HUDEP-2 (cell line): Measurements from ENCODE around the gene SLC5A5.
"Not testable (repeated sequence)": the region's sequence is repeated elsewhere in the genome, so short reads cannot be mapped to it uniquely, and the experiment has no call there.

Source experiments
- DNase-seq, 76 experiments: peaks; one replicate each; lab custom pipeline; 2025; ENCODE audit not compliant: unreplicated experiment in 76 of 76; lab: John Stamatoyannopoulos, UW

The SLC5A5 gene

DNA sequence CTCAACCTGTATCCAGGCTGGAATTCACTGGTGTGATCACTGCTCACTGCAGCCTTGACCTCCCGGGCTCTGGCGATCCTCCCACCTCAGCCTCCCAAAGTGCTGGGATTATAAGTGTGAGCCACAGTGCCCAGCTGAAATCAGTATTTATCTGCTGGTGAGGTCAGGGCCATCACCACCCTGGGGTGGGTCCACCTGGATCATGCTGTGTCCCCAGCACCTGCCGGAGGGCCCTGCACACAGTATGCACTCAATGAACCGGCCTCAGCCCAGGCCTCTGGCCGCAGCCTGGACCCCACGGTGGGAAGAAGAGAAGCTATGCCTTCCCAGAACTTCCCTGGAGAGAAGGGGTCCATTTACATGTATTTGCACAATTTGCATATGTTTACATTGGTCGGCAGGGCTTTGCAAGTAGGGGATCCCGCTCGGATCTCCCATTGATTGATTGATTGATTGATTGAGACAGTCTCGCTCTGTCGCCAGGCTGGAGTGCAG is 2.6 kb upstream of the SLC5A5 start:
- DNase-seq, result no peak

DNA sequence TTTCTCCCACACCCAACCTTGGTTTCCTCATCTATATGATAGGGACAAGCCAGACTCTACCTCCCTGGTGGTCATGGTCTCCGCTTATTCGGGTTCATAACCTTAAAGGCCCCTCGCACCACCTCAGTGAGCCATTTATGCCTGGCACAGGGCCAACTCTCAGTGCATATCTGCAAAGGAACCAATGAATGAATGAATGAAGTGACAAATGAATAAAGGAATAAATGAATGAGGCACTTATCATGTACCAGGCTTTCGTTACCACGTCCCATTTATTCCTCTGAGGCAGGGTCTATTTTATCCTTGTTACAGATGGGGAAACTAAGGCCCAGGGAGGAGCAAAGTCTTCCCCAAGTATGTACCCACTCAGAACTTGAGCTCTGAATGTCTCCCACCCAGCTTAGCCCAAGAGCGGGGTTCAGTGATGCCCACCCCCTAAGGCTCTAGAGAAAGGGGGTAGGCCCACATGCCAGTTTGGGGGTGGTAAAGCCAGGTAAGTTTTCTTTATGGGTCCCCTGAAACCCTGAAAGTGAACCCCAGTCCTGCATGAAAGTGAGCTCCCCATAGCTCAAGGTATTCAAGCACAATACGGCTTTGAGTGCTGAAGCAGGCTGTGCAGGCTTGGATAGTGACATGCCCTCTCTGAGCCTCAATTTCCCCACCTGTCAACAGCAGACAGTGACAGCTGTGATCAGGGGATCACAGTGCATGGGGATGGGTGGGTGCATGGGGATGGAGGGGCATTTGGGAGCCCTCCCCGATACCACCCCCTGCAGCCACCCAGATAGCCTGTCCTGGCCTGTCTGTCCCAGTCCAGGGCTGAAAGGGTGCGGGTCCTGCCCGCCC is 490 bp upstream of the SLC5A5 start:
- DNase-seq, result no peak

DNA sequence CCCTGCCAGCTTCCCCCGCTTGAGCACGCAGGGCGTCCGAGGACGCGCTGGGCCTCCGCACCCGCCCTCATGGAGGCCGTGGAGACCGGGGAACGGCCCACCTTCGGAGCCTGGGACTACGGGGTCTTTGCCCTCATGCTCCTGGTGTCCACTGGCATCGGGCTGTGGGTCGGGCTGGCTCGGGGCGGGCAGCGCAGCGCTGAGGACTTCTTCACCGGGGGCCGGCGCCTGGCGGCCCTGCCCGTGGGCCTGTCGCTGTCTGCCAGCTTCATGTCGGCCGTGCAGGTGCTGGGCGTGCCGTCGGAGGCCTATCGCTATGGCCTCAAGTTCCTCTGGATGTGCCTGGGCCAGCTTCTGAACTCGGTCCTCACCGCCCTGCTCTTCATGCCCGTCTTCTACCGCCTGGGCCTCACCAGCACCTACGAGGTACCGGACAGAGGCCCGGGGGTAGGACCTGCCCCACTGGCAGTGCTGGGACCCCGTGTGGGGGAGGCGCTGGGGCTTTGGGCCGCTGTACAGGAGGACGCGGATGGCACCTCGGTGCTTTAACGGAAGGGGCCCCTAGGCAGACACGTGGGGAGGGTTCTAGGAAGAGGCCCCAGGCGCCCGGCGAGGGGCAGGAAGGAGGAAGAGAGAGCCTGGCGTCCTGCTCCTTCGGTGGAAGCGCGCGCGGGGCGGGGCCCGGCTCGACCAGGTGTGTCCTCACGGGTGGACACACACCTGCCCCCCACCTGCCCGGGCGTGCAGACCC is 681 bp downstream of the SLC5A5 start:
- no peak for DNase-seq

DNA sequence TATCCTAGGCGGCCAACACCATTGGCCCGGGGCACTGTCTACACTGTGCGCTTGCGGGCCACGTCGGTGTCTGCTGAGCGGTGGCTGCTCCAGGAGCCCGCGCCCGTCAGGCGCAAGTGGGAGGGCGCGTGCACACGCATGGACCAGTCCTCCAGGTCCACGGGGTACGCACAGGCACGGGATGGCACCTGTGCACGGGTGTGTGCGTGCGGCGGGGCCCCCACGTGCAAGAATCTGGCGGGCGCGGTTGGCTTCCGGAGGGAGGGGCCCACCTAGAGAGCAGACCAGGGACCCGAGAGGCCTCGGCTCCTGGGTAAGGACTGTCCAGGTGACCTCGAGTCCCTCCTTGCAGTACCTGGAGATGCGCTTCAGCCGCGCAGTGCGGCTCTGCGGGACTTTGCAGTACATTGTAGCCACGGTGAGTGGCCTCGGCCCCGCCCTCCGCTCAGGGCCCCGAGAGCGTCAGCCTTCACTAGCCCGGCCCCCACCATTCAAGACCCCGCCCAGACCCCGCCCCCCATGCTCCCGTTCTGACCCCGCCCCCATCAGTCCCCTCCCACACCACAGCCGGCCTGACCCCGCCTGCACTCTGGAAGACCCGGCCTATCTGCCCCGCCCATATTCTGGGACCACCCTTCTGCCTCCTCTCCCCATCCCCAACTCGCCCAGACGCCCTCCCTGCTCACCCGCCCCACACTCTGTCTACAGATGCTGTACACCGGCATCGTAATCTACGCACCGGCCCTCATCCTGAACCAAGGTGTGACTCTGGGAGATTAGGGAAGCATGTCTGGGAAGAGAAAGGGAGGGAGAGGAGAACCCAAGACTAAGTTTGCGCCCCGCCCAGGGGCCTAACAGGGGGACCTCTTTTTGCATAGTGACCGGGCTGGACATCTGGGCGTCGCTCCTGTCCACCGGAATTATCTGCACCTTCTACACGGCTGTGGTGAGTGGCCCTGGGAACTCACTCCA is 2.3 kb downstream of the SLC5A5 start:
- DNase-seq, result peak in 50 of 76 experiments; percentile 14 to 86 (median 62)

DNA sequence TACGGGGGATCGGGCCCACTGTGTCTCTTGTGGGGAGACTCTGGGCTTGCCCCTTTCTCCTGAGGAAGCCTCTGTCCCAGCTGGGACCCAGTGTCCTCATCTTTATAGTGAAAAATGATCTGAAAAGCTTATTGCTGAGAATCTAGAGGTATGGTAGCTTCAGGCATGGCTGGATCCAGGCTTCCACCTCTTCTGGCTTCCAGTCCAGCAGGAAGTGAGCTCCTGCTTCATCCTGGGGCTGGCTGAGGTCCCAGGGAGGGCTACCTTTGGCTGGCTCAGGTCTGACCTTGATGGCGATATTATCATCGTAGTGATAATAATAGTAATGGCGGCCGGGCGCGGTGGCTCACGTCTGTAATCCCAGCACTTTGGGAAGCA is 3.0 kb downstream of the SLC5A5 start:
- no peak for DNase-seq

DNA sequence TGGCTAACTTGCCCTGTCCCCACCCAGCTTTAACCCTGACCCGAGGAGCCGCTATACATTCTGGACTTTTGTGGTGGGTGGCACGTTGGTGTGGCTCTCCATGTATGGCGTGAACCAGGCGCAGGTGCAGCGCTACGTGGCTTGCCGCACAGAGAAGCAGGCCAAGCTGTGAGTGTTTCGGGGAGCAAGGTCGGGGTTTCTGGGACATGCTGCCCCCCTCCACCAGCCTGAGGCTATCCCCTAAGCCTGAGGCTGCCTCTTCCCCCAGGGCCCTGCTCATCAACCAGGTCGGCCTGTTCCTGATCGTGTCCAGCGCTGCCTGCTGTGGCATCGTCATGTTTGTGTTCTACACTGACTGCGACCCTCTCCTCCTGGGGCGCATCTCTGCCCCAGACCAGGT is 6.0 kb downstream of the SLC5A5 start:
- DNase-seq, result no peak

DNA sequence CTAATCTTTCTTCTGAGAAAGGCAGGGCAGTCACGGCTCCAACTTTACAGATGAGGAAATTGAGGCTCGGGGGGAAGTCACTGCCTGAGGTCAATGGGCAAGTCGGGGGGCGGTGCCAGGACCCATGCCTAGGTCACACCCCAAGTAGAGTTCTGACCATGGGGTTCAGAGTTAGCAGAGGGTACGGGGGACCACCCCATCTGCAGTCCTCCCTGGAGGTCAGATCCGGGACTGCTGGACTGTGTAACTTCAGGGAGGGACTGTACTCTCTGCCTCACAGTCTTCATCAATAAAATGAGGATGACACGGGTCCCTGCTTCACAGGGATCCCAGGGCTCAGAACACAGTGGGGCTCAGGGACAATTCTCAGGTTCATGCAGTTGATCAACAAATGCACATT is 7.7 kb downstream of the SLC5A5 start:
- DNase-seq, result no peak

DNA sequence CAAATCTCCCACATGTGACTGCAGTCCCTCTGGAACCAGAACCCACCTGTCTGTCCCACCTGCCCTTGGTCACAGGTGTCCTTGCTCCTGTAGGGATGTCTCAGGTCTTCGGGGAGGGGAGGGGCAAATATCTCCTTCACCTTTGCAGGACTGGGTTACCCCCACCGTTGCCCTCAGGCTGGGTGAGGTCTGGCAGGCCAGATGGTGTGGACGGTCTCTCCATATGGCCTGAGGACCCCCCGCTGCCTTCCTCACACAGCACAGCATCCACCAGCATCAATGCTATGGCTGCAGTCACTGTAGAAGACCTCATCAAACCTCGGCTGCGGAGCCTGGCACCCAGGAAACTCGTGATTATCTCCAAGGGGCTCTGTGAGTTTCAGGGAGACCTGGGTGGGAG is 10.0 kb downstream of the SLC5A5 start:
- no peak for DNase-seq

DNA sequence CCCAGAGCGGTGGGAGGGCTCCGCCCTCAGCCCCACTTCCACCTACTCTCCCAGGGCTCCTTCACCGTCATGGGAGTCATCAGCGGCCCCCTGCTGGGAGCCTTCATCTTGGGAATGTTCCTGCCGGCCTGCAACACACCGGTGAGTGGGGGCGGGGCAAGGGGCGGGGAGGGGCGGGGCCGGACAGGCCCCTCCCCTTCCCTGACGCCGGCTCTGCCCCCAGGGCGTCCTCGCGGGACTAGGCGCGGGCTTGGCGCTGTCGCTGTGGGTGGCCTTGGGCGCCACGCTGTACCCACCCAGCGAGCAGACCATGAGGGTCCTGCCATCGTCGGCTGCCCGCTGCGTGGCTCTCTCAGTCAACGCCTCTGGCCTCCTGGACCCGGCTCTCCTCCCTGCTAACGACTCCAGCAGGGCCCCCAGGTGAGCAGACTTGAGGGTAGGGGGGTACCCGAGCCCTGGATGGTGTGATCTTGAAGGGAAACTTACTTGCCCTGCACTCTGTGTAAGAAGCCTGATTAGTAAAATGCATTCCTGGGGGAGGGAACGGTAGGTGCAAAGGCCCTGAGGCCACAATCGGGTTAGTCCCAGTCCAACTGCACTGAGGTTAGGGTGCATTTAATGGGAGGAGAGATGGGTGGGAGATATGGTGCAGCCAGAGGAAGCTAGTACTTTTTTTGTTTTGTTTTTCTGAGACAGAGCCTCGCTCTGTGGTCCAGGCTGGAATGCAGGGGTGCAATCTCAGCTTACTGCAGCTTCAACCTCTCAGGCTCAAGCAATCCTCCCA is 12.1 kb downstream of the SLC5A5 start:
- DNase-seq, result no peak

DNA sequence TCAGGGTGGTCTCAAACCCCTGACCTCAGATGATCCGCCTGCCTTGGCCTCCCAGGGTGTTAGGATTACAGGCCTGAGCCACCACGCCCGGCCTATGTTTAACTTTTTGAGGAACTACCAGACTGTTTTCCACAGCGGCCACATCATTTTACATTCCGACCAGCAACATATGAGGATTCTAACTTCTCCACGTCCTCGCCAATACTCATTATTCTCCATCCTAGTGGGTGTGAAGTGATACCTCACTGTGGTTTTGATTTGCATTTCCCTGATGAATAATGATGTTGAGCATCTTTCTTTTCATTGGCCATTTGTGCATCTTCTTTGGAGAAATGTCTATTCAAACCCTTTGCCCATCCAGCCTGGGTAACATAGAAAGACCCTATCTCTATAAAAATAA is 14.8 kb downstream of the SLC5A5 start:
- no peak for DNase-seq

DNA sequence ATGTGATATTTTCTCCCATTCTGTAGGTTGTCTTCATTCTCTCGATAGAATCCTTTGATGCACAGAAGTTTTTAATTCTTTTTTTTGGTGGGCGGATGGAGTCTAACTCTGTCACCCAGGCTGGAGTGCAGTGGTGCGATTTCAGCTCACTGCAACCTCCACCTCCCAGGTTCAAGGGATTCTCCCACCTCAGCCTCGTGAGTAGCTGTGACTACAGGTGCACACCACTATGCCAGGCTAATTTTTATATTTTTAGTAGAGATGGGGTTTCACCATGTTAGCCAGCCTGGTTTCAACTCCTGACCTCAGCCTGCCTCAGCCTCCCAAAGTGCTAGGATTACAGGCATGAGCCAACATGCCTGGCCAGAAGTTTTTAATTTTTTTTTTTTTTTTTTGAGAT is 15.5 kb downstream of the SLC5A5 start:
- DNase-seq, result not testable (repeated sequence)

DNA sequence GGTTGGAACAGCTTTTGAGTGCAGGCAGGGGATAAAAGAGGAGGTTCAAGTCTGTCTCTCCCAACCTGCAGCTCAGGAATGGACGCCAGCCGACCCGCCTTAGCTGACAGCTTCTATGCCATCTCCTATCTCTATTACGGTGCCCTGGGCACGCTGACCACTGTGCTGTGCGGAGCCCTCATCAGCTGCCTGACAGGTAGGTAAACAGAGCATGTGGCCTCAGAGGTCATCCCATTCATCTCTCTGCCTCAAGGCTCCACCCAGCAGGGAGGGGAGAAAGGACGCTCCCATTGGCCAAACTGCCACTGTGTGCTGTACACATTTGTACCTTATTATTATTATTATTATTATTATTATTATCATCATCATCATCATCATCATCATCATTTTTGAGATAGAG is 16.5 kb downstream of the SLC5A5 start:
- no peak for DNase-seq

DNA sequence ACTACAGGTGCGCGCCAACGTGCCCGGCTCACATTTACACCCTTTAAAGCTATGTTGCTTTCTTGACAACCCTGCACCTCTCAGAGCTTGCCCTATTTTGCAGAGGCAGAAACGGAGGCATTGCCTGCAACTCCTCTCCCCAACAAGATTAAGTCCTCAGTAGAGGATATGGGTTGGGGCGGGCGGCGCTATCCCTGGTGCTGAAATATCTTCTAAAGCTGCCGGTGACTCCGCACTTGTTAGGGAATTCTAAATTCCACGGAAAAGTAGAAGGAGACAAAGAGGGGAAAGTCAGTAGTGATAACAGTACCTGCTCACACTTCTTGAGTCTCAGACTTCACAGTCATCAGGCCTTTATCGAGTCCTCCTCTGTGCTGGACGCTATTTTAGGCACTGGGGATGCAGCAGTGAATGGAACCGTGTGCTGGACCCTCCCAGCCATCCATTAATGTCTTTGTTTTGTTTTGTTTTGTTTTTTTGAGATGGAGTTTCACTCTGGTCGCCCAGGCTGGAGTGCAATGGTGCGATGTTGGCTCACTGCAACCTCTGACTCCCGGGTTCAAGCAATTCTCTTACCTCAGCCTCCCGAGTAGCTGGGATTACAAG is 18.0 kb downstream of the SLC5A5 start:
- peak in 23 of 76 experiments; percentile 7 to 38 (median 19) for DNase-seq

DNA sequence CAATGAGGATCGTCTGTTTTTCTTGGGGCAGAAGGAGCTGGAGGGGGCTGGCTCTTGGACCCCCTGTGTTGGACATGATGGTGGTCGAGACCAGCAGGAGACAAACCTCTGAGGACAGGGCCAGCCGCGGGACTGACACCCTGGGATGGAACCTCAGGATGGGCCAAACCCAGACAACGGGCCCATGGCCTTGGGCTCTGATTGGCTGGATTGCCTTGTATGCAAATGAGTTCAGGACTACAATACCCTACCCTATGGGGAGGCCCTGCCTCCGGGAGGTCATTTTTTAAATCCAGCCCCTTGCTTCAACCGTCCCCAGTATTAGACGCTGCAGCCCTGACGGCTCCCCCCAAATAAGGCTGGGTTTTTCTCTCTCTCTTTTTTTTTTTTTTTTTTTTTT is 22.0 kb downstream of the SLC5A5 start:
- no peak for DNase-seq

DNA sequence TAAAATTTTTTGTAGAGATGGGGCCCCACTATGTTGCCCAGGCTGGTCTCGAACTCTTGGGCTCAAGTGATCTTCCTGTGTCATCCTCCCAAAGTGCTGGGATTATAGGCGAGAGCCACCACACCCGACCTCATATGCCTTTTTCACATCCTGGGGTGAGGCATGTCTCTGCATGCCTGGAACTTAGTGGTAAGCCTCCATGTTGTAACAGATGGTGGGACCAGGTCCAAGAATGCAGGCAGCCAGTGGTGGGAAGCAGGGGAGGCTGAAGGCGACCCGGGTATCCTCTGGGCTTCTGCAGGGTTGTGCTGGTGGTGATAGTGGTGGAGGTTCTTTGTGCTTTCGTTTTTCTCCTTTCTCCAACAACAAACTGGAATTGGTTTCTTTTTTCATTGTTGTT is 31.0 kb downstream of the SLC5A5 start:
- DNase-seq, result no peak

DNA sequence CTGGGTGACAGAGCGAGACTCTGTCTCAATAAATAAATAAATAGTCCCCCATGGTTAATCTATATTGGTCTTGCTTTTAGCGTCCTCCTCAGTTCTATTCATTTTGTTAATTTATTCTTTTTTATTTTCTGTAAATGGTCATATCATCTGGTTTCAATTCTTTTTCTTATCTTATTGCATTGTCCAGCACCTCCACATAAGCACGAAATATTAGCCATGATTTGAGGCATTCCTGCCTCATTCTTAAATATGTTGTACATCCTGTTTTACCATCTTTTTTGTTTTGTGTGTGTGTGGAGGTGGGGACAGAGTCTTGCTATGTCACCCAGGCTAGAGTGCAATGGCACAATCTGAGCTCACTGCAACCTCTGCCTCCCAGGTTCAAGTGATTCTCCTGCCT is 36.5 kb downstream of the SLC5A5 start:
- no peak for DNase-seq

DNA sequence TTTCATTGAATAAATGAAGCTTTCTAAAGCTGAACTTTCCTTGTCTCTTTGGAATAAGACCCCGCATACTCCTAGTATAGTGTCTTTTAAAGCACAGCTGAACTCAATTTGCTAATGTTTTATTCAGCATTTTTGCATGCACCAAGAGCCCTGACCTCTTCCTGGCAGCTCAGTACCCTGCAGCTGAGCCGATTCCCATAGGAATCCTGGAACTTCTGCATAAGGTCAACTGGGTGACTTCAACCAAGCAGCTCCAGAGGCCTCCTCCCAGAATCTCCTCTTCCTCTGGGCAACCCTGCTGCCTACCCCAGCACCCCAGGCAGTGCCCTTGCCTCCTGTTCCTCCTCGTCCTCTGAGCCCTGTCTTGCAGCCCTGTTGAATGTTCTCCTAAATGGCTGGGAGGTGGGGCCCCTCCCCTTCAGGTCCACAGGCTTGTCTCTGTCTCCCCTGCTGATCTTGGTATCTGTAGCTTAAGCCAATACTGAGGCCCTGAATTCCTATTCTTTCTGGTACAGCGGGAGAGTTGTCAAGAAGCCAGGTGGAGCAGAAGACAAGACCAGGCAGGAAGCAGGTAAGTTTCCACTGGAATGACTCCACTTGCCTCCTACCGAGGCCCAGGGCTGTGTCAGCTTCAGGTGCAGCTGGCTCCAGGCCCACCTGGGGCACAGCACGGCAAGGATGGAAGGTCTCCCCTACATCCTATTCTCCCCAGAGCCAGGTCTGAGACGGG is 37.4 kb downstream of the SLC5A5 start:
- DNase-seq, result no peak

DNA sequence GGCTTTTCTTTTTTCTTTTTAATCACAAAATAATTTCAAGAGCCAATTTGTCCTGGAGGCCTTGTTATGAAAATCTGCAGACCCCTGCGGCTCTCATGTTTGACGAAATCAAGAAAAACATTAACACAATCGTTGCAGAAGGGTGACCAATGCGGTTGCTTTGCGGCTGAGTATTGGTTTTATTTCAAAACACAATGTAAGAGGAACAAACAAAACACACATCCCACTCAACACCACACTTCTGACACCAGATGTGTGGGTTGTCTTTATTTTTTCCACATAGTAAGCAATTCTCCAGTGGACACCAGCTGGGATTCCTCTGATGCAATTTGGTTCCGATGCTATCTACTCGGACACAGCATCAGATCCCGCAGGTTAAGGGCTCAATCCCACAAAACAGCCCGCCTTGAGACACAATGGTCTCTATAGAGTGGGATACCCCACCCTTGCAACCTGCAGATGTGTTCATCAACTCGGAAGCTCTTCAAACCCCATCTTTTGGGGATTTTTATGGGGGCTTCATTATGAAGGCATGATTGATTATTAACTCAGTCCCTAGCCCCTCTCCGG is 39.1 kb downstream of the SLC5A5 start:
- DNase-seq, result no peak
